ENCODE measurements around the gene GCNT4.
"Not testable (repeated sequence)": the region's sequence is repeated elsewhere in the genome, so short reads cannot be mapped to it uniquely, and the experiment has no call there.

GCNT4 gene, protein sequence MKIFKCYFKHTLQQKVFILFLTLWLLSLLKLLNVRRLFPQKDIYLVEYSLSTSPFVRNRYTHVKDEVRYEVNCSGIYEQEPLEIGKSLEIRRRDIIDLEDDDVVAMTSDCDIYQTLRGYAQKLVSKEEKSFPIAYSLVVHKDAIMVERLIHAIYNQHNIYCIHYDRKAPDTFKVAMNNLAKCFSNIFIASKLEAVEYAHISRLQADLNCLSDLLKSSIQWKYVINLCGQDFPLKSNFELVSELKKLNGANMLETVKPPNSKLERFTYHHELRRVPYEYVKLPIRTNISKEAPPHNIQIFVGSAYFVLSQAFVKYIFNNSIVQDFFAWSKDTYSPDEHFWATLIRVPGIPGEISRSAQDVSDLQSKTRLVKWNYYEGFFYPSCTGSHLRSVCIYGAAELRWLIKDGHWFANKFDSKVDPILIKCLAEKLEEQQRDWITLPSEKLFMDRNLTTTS

DNA sequence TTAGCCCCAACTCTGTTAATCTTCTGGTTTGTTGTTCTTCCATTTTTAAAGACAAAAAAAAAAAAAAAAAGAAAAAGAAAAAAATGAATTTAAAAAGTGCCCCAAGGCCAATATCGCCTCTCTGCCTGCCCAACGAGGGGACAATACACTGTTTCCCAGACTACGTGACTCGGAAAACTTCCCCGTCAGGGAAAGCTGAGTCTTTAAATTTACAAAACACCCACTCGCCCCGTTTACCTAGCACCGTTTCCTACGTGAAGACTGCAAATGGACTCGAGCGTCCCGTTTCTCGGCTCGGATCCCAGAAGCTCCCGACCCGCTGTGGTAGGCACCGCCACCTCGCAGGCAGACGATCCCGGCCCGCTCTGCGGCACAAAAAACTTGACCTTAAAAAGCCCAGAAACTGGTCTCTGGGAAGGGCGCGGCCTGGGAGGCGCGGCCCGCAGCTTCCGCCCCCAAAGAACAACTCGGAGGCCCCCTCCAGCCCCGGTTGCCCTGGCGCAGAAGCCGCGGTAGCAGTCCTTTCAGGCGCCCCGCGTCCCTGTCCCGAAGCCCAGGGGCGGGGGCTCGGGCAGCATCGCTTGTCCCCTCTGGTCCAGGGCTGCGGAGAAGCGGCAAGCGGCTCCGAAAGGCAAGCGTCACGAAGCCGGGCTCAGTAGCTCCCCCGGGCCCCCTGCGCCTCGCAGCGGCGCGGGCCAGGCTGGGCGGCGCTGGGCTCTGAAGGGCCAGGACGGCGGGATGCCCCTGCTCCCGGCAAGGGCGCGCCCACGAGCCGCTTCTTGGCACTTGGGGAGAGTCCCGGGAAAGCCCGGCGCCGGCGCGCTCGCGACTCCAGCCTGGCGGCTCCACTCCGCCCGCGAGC is at the start of gene GCNT4:
TSS of gene GCNT4 (minus strand) at position 367 of the 862 bp plus-strand sequence. CDS start 22,521 bp downstream, outside the sequence.
- DNase-seq (ENCODE audit: low read depth, low spot score): peak; percentile 60

GRCh38 chr5:75095956-75096355 is 43.6 kb upstream of the GCNT4 start:
- DNase-seq (ENCODE audit: low read depth, low spot score): not testable (repeated sequence)

DNA sequence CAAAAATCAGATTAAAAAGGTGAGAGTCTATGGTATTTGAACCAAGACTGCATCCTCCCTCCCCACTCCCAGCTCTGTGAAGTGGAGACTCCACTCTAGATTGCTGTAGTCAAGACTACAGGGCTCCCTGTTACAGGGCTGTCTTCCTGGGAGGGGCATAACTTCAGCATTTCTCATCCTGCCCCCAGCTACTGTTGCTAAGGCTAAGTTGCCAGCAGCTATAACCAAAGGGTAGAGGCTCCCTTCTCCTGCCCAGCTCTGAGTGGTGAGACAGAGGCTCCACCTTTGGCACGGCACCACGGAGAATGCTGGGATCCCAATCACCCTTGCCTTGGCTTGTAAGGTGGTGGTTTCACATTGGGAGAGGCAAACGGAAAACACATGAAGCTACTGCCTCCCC is 39.2 kb upstream of the GCNT4 start:
- DNase-seq (ENCODE audit: low read depth, low spot score): no peak

- DNase-seq (ENCODE audit: low read depth, low spot score): no peak
Measured at GRCh38 chr5:75089662-75090061, 37.3 kb upstream of the GCNT4 start.

DNA sequence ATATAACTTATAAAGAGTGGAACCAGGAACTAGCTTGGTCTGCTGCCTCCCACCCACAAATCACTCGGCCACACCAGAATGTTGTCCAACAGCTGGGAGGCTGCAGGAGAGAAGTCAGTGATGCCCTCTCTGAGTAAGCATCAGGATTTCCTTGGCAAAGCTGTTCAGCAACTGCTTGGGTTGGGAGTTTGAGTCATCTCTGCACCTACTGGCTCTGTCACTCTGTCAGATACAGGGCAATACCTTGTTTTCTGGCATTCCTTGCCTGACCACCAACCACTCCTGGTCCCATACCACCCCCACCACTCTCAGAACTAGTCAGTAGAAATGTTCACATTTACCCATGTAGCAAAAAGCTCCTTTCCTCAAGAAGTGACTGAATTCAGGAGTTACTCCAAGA is 36.8 kb upstream of the GCNT4 start:
- no peak for DNase-seq (ENCODE audit: low read depth, low spot score)

- no peak for DNase-seq (ENCODE audit: low read depth, low spot score)
Measured at GRCh38 chr5:75088648-75089047, 36.3 kb upstream of the GCNT4 start.

- DNase-seq (ENCODE audit: low read depth, low spot score): no peak
Measured at GRCh38 chr5:75081510-75081909, 29.2 kb upstream of the GCNT4 start.

DNA sequence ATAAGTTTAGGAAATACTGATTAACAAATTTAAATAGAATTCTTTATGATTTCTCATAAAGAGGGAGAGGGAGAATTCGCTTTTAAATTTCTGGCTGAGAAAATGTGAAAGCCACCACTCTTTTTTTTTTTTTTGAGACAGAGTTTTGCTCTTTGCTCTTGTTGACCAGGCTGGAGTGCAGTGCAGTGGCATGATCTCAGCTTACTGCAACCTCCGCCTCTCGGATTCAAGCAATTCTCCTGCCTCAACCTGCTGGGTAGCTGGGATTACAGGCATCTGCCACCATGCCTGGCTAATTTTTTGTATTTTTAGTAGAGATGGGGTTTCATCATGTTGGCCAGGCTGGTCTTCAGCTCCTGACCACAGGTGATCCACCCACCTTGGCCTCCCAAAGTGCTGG is 27.0 kb upstream of the GCNT4 start:
- DNase-seq (ENCODE audit: low read depth, low spot score): not testable (repeated sequence)

DNA sequence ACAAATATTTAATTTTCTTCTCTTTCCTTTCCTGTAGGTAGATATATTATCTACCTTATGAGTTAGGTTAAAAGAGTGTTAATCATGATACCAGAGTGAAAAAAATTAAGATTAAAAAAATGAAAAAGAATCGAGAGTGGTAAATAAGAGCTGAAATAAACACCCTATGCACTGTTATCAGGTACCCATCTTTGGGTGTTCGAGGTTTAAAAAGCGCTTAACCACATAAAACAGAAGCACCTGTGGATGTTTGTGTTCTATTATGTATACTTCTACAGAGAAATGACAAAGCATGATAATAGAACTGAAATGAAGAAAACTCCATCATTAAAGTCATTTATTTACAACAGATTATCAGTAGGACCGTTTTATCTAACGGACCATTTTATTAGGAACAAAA is 25.7 kb upstream of the GCNT4 start:
- no peak for DNase-seq (ENCODE audit: low read depth, low spot score)

DNA sequence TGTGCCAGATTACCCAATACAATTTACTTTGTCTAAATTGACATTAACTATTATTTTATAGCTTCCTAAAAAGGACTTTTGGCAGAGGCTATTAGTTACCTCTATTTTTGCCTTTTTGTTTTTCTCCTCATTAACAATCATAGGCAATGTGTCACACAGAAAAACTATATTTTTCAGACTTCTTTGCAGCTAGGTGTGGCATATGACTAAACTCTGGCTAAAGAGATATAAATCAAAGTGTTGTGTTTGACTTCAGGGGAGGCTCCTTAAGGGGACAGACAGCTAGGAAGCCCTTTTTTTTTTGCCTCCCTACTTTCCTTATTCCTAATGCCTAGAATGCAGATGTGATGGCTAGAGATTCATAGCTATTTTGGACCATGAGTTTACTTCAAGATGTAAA is 19.7 kb upstream of the GCNT4 start:
- DNase-seq (ENCODE audit: low read depth, low spot score): no peak

- DNase-seq (ENCODE audit: low read depth, low spot score): no peak
Measured at GRCh38 chr5:75071100-75071499, 18.7 kb upstream of the GCNT4 start.

- no peak for DNase-seq (ENCODE audit: low read depth, low spot score)
Measured at GRCh38 chr5:75067434-75067833, 15.1 kb upstream of the GCNT4 start.

DNA sequence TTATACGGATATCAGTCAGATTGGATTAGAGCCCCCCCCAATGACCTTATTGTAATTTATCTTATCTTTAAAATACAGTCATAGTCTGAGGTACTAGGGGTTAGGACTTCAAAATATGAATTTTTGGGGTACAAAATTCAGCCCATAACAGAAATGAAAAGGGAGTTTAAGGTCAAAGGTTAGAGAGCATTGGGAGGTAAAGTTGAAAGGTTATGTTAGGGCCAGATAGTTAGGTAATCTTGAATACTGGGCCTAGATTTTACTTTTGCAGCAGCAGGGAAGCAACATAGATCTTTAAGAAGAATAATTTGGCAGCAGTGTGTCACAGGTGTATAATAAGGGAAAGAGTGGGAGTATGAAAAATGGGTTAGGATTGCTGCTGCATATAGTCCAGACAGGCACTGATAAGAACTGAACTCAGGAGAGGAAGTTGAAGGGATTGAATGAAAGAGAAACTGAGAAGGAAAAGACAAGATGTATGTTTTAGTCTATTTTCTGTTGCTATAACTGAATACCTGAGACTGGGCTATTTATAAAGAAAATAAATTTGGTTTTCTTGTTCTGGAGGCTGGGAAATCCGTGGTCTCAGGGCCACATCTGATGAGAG is 10.7 kb upstream of the GCNT4 start:
- no peak for DNase-seq (ENCODE audit: low read depth, low spot score)

DNA sequence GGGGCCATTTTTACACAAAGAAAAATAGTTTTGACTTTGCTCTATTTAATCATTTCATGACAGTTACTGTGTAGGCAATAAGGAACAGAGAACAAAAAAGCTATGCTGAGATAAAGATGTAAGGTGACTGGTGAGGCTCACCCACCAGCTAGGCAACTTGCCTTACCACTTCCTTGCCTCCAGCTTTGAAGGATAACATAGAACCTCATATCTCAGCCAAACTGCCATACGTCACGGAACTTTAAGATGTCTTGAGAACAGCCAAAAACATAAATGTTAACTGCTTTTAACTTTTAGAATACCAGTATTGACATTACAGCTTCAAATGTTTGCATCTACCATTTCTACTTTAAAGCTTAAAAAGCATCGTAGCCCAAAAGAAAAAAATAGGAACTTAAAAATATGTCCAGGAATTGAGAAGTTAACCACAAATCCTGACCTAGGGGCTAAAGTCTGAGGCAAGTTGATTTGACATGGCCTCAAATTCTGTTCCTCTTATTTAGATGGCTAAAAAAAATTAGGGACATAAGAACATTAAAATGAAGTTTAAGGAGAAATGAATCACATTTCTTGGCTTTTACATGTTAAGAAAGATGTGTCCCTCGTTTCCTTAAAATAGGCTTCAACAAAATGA is 7.7 kb upstream of the GCNT4 start:
- DNase-seq (ENCODE audit: low read depth, low spot score): no peak

GRCh38 chr5:75058986-75059535 is 6.7 kb upstream of the GCNT4 start:
- no peak for DNase-seq (ENCODE audit: low read depth, low spot score)

GRCh38 chr5:75057561-75057960 is 5.2 kb upstream of the GCNT4 start:
- no peak for DNase-seq (ENCODE audit: low read depth, low spot score)

- peak; percentile 68 for DNase-seq (ENCODE audit: low read depth, low spot score)
Measured at GRCh38 chr5:75055727-75056144, 3.4 kb upstream of the GCNT4 start.

DNA sequence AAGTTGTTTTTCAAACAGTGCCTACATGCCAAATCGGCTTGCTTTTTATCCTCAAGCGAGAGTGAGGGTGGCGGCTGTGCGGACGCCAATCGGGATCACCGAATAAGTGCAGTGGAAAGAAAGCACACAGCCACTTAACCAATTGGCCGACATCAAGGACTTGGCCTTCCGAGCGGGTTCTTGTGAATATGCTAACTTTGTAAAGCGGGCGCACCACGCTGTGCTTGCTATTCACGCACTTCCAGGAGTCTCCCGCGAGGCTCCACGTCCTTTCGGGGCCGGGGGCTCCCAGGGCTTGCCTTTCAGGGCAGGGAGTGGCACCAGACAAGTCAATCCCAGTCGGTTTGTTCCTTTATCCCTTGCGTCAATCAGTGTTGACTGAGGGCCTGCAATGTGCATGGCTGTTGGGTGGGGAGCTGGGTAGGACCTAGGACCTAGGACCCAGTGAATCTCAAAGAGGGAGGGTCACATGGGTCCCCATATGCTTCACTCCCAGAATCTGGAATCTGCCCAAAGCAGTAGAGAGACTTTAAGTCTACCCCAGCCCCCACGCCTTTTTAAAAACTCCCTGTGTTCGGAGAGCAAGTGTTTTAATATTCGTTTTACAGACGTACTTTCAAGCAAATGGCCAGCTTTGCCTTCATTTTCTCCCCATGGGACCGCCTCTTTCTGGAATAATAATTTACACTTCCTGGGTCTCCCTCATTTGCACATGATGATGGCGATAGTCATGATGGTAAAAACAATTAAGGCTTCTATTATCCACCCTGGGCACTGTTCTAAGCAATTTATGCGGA is 2.0 kb upstream of the GCNT4 start:
- peak; percentile 64 for DNase-seq (ENCODE audit: low read depth, low spot score)

DNA sequence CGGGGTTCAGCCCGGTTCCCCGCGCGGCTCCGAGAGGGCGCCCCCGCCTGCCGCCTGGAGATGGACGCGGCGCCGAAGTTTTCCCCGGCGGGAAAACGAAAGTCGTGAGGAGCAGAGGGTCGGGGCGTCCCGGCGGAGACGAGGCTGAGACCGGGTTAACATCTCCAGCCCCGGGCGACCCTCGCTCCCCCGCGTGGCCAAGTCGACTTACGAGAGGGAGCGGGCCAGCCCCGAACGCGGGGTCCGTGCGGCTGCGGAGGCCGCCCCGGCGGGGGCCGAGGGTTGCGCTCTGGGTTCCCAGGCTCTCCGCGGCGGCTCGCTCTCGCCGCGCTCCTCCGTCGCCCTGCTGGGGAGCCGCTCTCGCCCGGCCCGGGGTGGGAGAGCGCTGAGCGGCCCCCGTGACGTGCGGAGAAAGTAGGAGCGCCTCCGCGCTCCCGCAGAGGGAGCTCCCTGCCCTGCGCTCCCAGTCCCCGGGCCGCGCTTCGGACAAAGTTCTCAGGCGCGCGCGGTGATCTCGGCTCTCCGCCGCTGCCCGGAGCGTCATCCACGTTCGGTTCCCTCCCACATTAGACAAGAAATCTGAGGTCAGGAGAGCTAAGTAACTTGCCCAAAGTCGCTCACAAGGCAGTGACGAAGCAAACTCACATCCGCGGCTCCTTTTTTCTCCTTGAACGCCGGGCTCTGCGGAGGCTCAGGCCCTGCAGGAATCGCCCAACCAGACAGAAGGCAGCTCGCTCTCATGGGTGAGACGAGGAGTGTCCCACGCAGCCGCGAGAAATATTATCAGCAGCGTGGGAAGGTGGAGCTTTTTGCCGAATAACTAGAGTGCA is 1.2 kb upstream of the GCNT4 start:
- DNase-seq (ENCODE audit: low read depth, low spot score): peak; percentile 73

DNA sequence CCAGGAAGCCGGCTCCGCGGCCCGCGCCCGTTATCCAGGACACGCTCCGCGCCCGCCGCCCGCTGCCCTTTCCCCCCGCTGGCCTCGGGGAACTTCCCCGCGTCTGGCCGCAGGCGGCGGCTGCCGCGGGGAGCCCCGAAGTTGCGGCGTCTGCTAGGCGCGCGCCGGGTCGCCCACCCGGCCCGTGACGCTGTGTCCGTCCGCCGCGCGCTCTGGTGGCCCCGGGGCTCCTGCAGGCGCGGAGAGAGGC is 621 bp upstream of the GCNT4 start:
- no peak for DNase-seq (ENCODE audit: low read depth, low spot score)
